ENCODE data around the gene ASB18.

ASB18 gene

DNA sequence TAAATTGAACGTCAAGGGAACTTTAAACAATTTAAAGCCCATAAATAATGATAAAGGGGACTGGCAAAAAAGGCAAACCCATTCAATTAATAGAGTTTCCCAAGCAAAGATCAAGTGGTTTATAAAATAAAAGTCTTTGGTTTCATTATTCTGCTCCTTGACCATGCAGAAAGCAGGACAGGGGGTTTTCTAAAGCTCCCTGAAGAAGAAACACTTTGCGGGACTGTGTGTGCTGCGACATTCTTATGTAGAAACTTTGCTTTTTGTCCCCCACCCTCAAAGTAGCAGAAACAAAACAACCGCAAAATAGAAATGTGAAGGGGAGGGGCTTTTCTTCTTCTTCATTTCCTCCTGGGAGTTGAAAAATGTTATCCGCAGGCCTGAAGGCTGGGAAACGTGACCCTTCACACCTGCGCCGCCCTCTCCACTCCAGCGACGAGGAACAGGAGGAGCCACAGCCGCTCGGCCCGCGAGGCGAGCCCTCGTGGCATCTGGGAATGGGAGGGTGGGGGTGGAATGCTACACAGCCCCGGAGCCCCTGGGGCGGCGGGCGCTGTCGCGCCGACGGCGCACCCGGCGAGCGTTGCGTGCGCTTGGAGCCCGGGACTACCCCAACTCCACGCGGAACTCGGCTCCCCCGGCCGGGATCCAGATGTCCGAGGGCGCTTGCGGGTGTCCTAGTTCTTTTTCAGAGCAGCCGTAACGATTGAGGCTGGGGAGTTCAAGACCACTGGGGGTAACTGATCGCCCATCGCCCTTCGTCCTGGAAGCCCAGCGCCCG is 91.8 kb downstream of the ASB18 start:
- DNase-seq: no peak

- no peak for DNase-seq
Measured at GRCh38 chr2:236171680-236172254, 92.4 kb downstream of the ASB18 start.

DNA sequence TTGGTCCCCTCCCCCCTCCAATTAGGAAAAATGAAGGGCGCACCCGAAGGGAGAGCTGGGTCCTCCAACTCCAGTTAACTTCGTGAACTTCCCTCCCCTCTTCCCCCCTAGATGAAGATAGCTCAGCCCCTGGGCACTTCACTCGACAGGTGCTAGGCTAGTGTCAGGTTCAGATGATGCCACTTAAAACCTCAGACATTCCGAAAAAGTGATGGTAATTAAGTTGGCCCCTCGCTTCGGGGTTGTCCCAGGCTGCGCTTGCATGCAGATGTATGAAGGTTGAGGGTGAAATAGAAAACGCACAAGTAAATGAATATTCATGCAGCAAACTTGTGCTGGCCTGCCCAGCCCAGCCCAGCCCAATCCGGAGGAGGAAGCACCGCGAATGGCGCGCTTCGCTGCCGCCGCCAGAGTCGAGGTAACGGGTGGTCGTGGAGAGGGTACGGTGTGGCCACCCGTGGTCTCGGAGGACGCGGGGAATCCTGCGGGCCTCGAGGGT is 93.0 kb downstream of the ASB18 start:
- DNase-seq: no peak

GRCh38 chr2:236170590-236171165 is 93.5 kb downstream of the ASB18 start:
- DNase-seq: no peak

DNA sequence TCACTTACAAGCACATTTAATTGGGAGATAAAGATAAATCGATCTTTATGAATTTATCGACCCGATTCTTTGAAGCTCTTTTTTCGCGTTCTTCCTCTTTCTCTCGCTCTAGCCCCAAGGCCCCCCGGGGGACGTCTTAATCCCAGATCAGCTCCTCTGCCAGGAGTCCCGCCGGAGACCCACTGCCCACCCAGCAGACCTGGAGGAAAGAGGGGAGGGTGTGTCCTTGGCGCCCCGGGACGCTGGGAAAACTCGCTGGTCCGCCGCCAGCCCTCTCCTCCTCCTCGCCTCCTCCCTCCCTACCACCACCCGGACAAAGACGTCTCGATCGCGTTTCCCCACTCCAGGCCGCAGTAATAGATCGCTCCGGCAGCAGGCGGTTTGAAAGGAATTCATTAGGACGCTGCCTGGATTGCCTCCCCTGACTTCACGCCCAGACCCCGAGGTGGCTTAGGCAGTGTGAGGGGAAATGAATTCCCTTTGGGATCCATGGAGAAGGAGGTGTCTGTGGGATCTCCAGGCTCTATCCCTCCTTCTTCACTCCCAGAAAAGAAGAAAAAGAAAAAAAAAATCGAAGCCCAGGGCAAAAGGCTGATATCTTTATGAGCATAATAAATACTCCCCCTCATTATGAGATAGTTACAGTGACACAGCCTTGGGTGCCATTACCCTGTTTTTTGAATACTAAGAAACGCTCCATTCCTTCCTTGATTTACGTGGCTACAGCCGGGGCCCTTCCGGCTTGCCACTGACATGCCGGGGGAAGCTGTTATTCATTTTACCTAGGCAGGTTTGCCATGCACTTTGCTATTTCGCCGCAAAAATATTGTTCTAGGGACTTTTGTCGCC is 94.2 kb downstream of the ASB18 start:
- DNase-seq: no peak

DNA sequence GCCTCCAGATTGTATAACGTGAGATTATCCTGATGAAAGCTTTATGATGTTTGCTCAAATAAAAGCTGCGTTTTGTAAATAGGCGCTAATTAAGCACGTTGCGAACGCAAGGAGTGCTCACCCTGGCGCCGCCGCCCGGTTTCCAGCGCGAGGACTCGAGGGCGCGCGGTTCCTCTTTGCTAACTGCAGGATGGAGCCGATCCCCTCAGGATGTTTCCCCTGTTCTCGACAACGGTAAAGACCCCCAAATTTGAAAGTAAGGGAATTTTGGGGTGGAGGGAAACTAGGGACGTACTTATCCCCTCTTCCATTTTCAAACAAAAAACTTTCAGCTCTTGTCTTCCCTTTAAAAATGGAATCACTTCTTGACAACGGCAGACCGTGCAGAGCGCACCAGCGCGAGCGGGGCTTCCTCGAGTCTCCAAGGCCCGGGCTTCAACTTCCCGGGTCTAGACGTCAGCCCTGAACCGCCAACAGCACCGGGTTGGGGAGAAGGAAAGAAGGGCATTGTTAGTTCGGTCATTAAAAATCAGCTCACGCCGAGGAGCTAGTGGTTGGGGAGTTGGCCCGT is 95.0 kb downstream of the ASB18 start:
- DNase-seq: no peak

DNA sequence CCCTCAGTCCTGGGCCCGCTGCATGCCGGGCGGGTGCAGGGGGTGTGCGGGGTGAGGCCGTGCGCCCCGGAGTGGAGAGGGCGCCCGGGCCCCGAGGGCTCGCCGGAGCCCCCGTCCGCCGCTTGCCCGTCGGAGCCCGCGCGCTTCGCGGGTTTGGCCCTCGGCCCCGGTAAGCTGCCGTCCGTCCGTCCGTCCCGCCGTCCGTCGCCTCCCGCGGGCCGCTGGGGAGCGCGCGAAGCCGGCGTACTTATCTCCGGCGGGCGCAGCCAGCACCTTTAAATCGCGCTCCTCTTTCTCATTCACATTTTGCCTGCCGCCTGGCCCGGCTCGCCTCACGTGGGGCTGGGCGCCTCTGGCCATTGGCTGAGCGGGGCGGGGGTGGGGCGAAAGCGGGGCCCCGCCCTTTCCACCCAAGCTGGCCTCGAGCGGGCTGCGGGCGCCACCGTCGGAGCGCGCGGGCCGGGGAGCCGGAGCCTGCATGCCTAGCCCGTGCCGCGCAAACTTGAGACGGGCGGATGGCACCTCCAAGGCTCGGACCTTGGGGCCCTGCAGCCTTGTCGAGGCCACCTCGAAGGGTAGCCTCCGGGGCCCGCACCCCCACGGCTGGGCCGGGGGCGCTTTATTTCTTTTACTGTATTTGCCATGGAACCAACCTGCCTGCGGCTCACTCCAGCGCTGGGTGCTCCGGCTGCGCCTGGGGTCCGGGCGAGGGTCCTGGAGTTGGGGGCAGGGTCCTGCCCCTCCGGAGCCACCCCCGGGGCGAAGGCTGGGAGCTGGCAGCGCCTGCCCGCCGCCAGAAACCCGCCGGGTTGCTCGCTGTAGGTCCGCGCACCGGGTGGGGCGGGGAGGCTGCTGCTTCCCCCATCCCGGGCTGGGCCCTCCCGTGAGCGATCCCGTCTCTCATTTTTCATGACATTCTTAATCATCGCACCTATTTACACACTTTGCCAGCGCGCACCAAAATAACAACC is 95.8 kb downstream of the ASB18 start, which contains the start of gene GBX2:
Gene GBX2 (minus strand): TSS at position 277 of the 971 bp plus-strand sequence. CDS start 415 bp downstream, outside the sequence.
- peak in 1 of 2 experiments; percentile 40 for DNase-seq

- DNase-seq: no peak
Measured at GRCh38 chr2:236167297-236168109, 96.7 kb downstream of the ASB18 start.

DNA sequence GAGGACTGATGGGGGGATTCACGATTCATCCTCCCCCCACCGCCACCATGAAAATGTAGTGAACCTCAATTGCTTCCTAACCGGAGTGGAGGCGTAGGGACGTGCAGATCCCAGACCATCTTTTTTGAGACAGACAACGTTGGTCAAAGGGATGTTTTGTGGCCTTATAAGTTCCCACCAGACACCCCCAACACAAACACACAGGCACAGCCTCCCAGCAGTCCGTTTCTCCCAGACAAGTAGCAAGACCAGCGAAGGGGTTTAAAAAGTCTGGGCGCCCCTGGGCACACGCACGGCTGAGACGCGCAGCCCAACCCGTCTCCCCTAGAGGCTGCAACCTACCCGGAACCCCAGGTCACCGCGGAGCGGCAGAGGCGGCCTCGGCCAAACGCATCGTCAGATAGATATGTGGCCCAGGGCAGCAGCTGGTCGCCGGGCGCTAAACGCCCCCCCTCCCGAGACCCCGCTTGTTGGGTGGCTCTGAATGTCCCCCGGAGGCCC is 97.4 kb downstream of the ASB18 start:
- DNase-seq: no peak

- DNase-seq: no peak
Measured at GRCh38 chr2:236165842-236166795, 98.1 kb downstream of the ASB18 start.

- no peak for DNase-seq
Measured at GRCh38 chr2:236164925-236165841, 99.0 kb downstream of the ASB18 start.

GRCh38 chr2:236164201-236164924 is 99.8 kb downstream of the ASB18 start:
- no peak for DNase-seq

GRCh38 chr2:236163471-236164200 is 100.6 kb downstream of the ASB18 start:
- DNase-seq: no peak

- no peak for DNase-seq
Measured at GRCh38 chr2:236162882-236163470, 101.2 kb downstream of the ASB18 start.

GRCh38 chr2:236162031-236162845 is 102.0 kb downstream of the ASB18 start:
- DNase-seq: no peak
